K562 (cell line): ENCODE data around the gene C16orf74. TPM values are rescaled to one million over a fixed set of nuclear protein-coding genes. Genes with fewer than 3 reads are reported as not detected.

ENCODE experiments used
- ATF3 ChIP-seq, 2 experiments: fragments of 450-650 bp in 1 of 2; sonication (generic) in 1 of 2; formaldehyde crosslinking in 1 of 2; IDR thresholded peaks in 1 of 2; conservative IDR thresholded peaks in 1 of 2; 2 replicates each; pipeline versions ENCODE4 v1.6.1 to v1.8.1; 2016 to 2023; ENCODE audit warnings: mild to moderate bottlenecking in 2 of 2, moderate library complexity in 2 of 2, inconsistent platforms in 1 of 2, missing genetic modification reagents in 1 of 2
- C11orf30 ChIP-seq: fragments of 450-650 bp; IDR thresholded peaks from 2 replicates; pipeline ENCODE4 v1.6.1; 2016; ENCODE audit warnings: low read depth, mild to moderate bottlenecking
- CXXC5 ChIP-seq: fragments of 250-450 bp; sonication (Bioruptor Pico); IDR thresholded peaks from 2 replicates; pipeline ENCODE4 v1.8.0; 2022; ENCODE audit warnings: inconsistent platforms, mild to moderate bottlenecking, moderate library complexity
- DIDO1 ChIP-seq: fragments of 450-650 bp; IDR thresholded peaks from 2 replicates; pipeline ENCODE4 v1.6.1; 2016; ENCODE audit warnings: low read depth, missing biosample characterization, missing genetic modification characterization
- EGR1 ChIP-seq: fragments of 450-650 bp; conservative IDR thresholded peaks from 2 replicates; pipeline ENCODE4 v1.6.1; 2017; ENCODE audit warnings: mild to moderate bottlenecking
- FOXK1 ChIP-seq: sonication (generic); formaldehyde crosslinking; IDR thresholded peaks from 2 replicates; pipeline ENCODE4 v1.8.0; 2022; ENCODE audit warnings: missing genetic modification reagents, mild to moderate bottlenecking, borderline replicate concordance
- HDAC8 ChIP-seq: fragments of 450-650 bp; IDR thresholded peaks from 2 replicates; pipeline ENCODE4 v1.6.1; 2016; ENCODE audit warnings: mild to moderate bottlenecking, missing genetic modification characterization, moderate library complexity, missing compliant biosample characterization
- ILF3 ChIP-seq: fragments of 450-650 bp; IDR thresholded peaks from 2 replicates; pipeline ENCODE4 v1.6.1; 2018; ENCODE audit warnings: antibody characterized with exemption, mild to moderate bottlenecking, moderate library complexity, borderline replicate concordance
- IRF1 ChIP-seq: sonication (generic); formaldehyde crosslinking; IDR thresholded peaks from 2 replicates; pipeline ENCODE4 v1.8.0; 2022; ENCODE audit warnings: missing genetic modification reagents, mild to moderate bottlenecking, borderline replicate concordance
- KAT8 ChIP-seq: fragments of 450-650 bp; IDR thresholded peaks from 2 replicates; pipeline ENCODE4 v1.6.1; 2016; ENCODE audit warnings: low read depth, mild to moderate bottlenecking
- KHSRP ChIP-seq: fragments of 450-650 bp; IDR thresholded peaks from 2 replicates; pipeline ENCODE4 v1.6.1; 2017
- KLF1 ChIP-seq: fragments of 450-650 bp; IDR thresholded peaks from 2 replicates; pipeline ENCODE4 v1.6.1; 2016; ENCODE audit warnings: missing genetic modification characterization, missing compliant biosample characterization
- L3MBTL2 ChIP-seq: fragments of 450-650 bp; IDR thresholded peaks from 2 replicates; pipeline ENCODE4 v1.6.1; 2016; ENCODE audit warnings: mild to moderate bottlenecking, moderate library complexity
- MEF2A ChIP-seq: IDR thresholded peaks from 2 replicates; pipeline ENCODE4 v1.6.1; 2011; ENCODE audit warnings: low read depth, mild to moderate bottlenecking, low read length, moderate library complexity; ENCODE audit not compliant: control insufficient read depth
- PRMT5 ChIP-seq: sonication (generic); formaldehyde crosslinking; IDR thresholded peaks from 2 replicates; pipeline ENCODE4 v1.5.0; 2020; ENCODE audit warnings: missing genetic modification reagents
- RBM17 ChIP-seq: fragments of 200-400 bp; formaldehyde crosslinking; IDR thresholded peaks from 2 replicates; pipeline ENCODE4 v1.6.1; 2017; ENCODE audit warnings: low read depth, mild to moderate bottlenecking, low read length, borderline replicate concordance
- RFX1 ChIP-seq: fragments of 450-650 bp; IDR thresholded peaks from 2 replicates; pipeline ENCODE4 v1.6.1; 2016; ENCODE audit warnings: mild to moderate bottlenecking, moderate library complexity
- SMAD1 ChIP-seq: fragments of 150-350 bp; IDR thresholded peaks from 2 replicates; pipeline ENCODE4 v1.6.1; 2014; ENCODE audit warnings: low read length, low read depth; ENCODE audit not compliant: partially characterized antibody
- STAT5B ChIP-seq: fragments of 250-450 bp; sonication (Bioruptor Pico); IDR thresholded peaks from 2 replicates; pipeline ENCODE4 v1.8.0; 2021; ENCODE audit warnings: mild to moderate bottlenecking, inconsistent platforms
- THRB ChIP-seq: fragments of 450-650 bp; formaldehyde crosslinking; conservative IDR thresholded peaks from 2 replicates; pipeline ENCODE4 v1.4.0; 2022; ENCODE audit warnings: mild to moderate bottlenecking, missing genetic modification characterization
- WHSC1 ChIP-seq: IDR thresholded peaks from one replicate; pipeline ENCODE4 v1.6.1; 2012; ENCODE audit warnings: low read length, control low read depth, inconsistent platforms
- ZC3H11A ChIP-seq: IDR thresholded peaks from 2 replicates; pipeline ENCODE4 v1.6.1; 2012; ENCODE audit warnings: low read depth, low read length, improper control_type of control experiment
- ZNF408 ChIP-seq: fragments of 250-450 bp; sonication (Bioruptor Pico); IDR thresholded peaks from 2 replicates; pipeline ENCODE4 v1.4.0; 2020; ENCODE audit warnings: low read depth, mild to moderate bottlenecking, moderate library complexity
- ZNF766 ChIP-seq: fragments of 200-800 bp; sonication (Bioruptor generic); conservative IDR thresholded peaks from 2 replicates; pipeline ENCODE4 v1.6.1; 2016; ENCODE audit warnings: missing genetic modification characterization, missing compliant biosample characterization
- polyA plus RNA-seq, 8 experiments: library from polyadenylated mRNA; depleted of rRNA in 4 of 8; stranded (reverse) in 5 of 8; unstranded in 3 of 8; fragments of >200 nt; fragmentation: Nextera tagmentation in 2 of 8; fragmentation: Illumina TruSeq in 1 of 8; extraction: Ambion mirVana in 2 of 8; extraction: Trizol in 1 of 8; gene quantifications; 2 replicates each; pipeline versions ENCODE4 v1.2.1 to v1.2.3, GENCODE V29; 2011 to 2014; ENCODE audit warnings: inconsistent platforms in 1 of 8, missing spikeins in 1 of 8
- total RNA-seq, 7 experiments: library from RNA; depleted of rRNA in 6 of 7; stranded (reverse); fragments of >200 nt in 6 of 7; fragmentation: Illumina TruSeq in 2 of 7; extraction: Trizol in 2 of 7; gene quantifications; 2 replicates each; pipeline versions ENCODE4 v1.2.1 to v1.2.3, GENCODE V29; 2011 to 2021; ENCODE audit warnings: low replicate concordance in 1 of 7
- TF ChIP-seq, protein P1 (sequence below): fragments of 250-450 bp; sonication (Bioruptor Pico); IDR thresholded peaks from 2 replicates; pipeline ENCODE4 v1.4.0; 2020; ENCODE audit warnings: borderline replicate concordance

C16orf74 gene
- total and polyA plus RNA-seq, 9 of the 15 experiments (the other 6 are each of a cell fraction or from before 2014, with no cell fraction given): not detected

GRCh38 chr16:85675251-85675874, 75.5 kb downstream of the C16orf74 start (continued):
- TF ChIP-seq IRF1 (CRISPR knock-in tag) (no peak), CXXC5 (CRISPR knock-in tag) (no peak), L3MBTL2 (0 out of 2 replicates have a peak, but pooled peaks have one; percentile 29), KAT8 (no peak), ZC3H11A (no peak), C11orf30 (no peak), HDAC8 (no peak), THRB (CRISPR knock-in tag) (no peak), RFX1 (no peak), ZNF408 (CRISPR knock-in tag) (no peak), STAT5B (CRISPR knock-in tag) (no peak), FOXK1 (CRISPR knock-in tag) (no peak), EGR1 (no peak), ZNF766 (CRISPR knock-in tag) (no peak), ATF3 (IDR thresholded peaks at IDR 0.05) (no peak), ATF3 (CRISPR knock-in tag; conservative IDR thresholded peaks at IDR 0.05) (no peak), ILF3 (0 out of 2 replicates have a peak, but pooled peaks have one; percentile 4), RBM17 (no peak), KLF1 (tag) (no peak), KHSRP (no peak), WHSC1 (no peak), DIDO1 (no peak), PRMT5 (no peak), MEF2A (no peak), SMAD1 (no peak)
- TF ChIP-seq, protein P1, sequence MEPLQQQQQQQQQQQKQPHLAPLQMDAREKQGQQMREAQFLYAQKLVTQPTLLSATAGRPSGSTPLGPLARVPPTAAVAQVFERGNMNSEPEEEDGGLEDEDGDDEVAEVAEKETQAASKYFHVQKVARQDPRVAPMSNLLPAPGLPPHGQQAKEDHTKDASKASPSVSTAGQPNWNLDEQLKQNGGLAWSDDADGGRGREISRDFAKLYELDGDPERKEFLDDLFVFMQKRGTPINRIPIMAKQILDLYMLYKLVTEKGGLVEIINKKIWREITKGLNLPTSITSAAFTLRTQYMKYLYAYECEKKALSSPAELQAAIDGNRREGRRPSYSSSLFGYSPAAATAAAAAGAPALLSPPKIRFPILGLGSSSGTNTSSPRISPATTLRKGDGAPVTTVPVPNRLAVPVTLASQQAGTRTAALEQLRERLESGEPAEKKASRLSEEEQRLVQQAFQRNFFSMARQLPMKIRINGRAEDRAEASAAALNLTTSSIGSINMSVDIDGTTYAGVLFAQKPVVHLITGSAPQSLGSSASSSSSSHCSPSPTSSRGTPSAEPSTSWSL (CRISPR knock-in tag): no peak
